Endothelial cell of umbilical vein (primary cell): Measurements from ENCODE around the gene PRR5. TPM values are rescaled to one million over a fixed set of nuclear protein-coding genes. Genes with fewer than 3 reads are reported as not detected.

ENCODE experiments used
- BruUV-seq: library from RNA; stranded (reverse); fragments of 400-500 nt; replicated peaks from 2 replicates; lab custom pipeline; 2021; lab: Mats Ljungman, UMichigan
- CTCF ChIA-PET: fragments of 300-600, 350-600 bp; sonication (Branson Sonifier 250); formaldehyde crosslinking; loops from one replicate; lab custom pipeline; 2021; ENCODE audit warnings: antibody characterized with exemption, inconsistent platforms; lab: Charles Lee
- POLR2A ChIA-PET: fragments of 300-600, 350-600 bp; sonication (Branson Sonifier 250); formaldehyde crosslinking; loops from one replicate; lab custom pipeline; 2021; ENCODE audit warnings: antibody characterized with exemption, inconsistent platforms; lab: Charles Lee
- DNase-seq: peaks from one replicate; pipeline ENCODE4 v3.0.0-alpha.2; 2011; ENCODE audit warnings: low read depth, low spot score
- FAIRE-seq: peaks from 2 replicates; lab custom pipeline; 2011; peaks lifted over from hg19 to GRCh38; lab: Jason Lieb, UNC
- H2AFZ ChIP-seq: 2 replicates; pipeline ENCODE4 v1.6.0; 2012; ENCODE audit warnings: low read depth, low read length, control low read depth, inconsistent platforms
- H3K27ac ChIP-seq: 2 replicates; pipeline ENCODE4 v1.5.1; 2011; ENCODE audit warnings: low read depth, mild to moderate bottlenecking, control low read depth, low read length, moderate library complexity; ENCODE audit not compliant: insufficient read depth
- H3K27me3 ChIP-seq, 2 experiments: 2 replicates each; pipeline versions ENCODE4 v1.6.0 to v1.6.1; 2011; ENCODE audit warnings: low read length in 2 of 2, mixed read lengths in 1 of 2; ENCODE audit not compliant: control insufficient read depth in 2 of 2, insufficient read depth in 2 of 2
- H3K36me3 ChIP-seq, 2 experiments: 2 replicates in 1 of 2; 3 replicates in 1 of 2; pipeline ENCODE4 v1.5.1; 2011; ENCODE audit warnings: low read length in 2 of 2, mild to moderate bottlenecking in 1 of 2, moderate library complexity in 1 of 2; ENCODE audit not compliant: control insufficient read depth in 2 of 2, insufficient read depth in 2 of 2; ENCODE audit errors: extremely low read depth in 1 of 2
- H3K4me1 ChIP-seq: 3 replicates; pipeline ENCODE4 v1.5.1; 2011; ENCODE audit warnings: mild to moderate bottlenecking, low read length; ENCODE audit not compliant: control insufficient read depth, insufficient read depth; ENCODE audit errors: extremely low read depth
- H3K4me2 ChIP-seq: 2 replicates; pipeline ENCODE4 v1.6.1; 2011; ENCODE audit warnings: low read length, control low read depth, mixed read lengths; ENCODE audit not compliant: insufficient read depth
- H3K4me3 ChIP-seq, 3 experiments: fragments of 200-600 bp in 1 of 3; sonication (generic), shearing (Covaris generic) in 1 of 3; replicated peaks in 1 of 3; 2 replicates each; pipeline ENCODE4 v1.5.1; 2011 to 2016; ENCODE audit warnings: control low read depth in 3 of 3, low read length in 3 of 3, mild to moderate bottlenecking in 2 of 3, inconsistent platforms in 1 of 3, low read depth in 1 of 3, moderate library complexity in 1 of 3; ENCODE audit not compliant: insufficient read depth in 1 of 3
- H3K79me2 ChIP-seq: 2 replicates; pipeline ENCODE4 v1.6.0; 2012; ENCODE audit warnings: low read length, inconsistent platforms; ENCODE audit not compliant: control insufficient read depth, insufficient read depth
- H3K9ac ChIP-seq: replicated peaks from 2 replicates; pipeline ENCODE3; 2011; ENCODE audit warnings: low read length, control low read depth; ENCODE audit not compliant: insufficient read depth; ENCODE audit errors: extremely low read depth
- H3K9me1 ChIP-seq: replicated peaks from 3 replicates; pipeline ENCODE4 v1.6.0; 2011; ENCODE audit warnings: mild to moderate bottlenecking, low read length; ENCODE audit not compliant: control insufficient read depth, insufficient read depth; ENCODE audit errors: extremely low read depth
- H3K9me3 ChIP-seq: replicated peaks from 2 replicates; pipeline ENCODE4 v1.5.1; 2012; ENCODE audit warnings: low read length, inconsistent platforms; ENCODE audit not compliant: control insufficient read depth, insufficient read depth
- H4K20me1 ChIP-seq: replicated peaks from 2 replicates; pipeline ENCODE3; 2011; ENCODE audit warnings: mild to moderate bottlenecking, low read length; ENCODE audit not compliant: control insufficient read depth, insufficient read depth; ENCODE audit errors: extremely low read depth
- EZH2 ChIP-seq: IDR thresholded peaks from 2 replicates; pipeline ENCODE4 v1.6.1; 2012; ENCODE audit warnings: borderline replicate concordance, low read depth, mild to moderate bottlenecking, moderate library complexity, low read length, inconsistent platforms; ENCODE audit not compliant: severe bottlenecking
- FOS ChIP-seq: IDR thresholded peaks from 2 replicates; pipeline ENCODE4 v1.6.1; 2011; ENCODE audit warnings: mild to moderate bottlenecking, low read length, moderate library complexity, borderline replicate concordance; ENCODE audit not compliant: insufficient read depth
- GATA2 ChIP-seq: IDR thresholded peaks from 2 replicates; pipeline ENCODE4 v1.7.0; 2011; ENCODE audit warnings: low read depth, mild to moderate bottlenecking, moderate library complexity, mixed read lengths, low read length; ENCODE audit not compliant: insufficient read length, insufficient read depth
- JUN ChIP-seq: IDR thresholded peaks from 2 replicates; pipeline ENCODE4 v1.6.1; 2011; ENCODE audit warnings: borderline replicate concordance, low read depth; ENCODE audit not compliant: insufficient read length, insufficient read depth
- MYC ChIP-seq: IDR thresholded peaks from one replicate; pipeline ENCODE4 v1.6.1; 2011; ENCODE audit warnings: mild to moderate bottlenecking, low read depth, low read length
- POLR2A ChIP-seq: IDR thresholded peaks from 2 replicates; pipeline ENCODE4 v1.6.1; 2012; ENCODE audit warnings: low read depth, mild to moderate bottlenecking, control low read depth, low read length
- POLR2AphosphoS5 ChIP-seq: IDR thresholded peaks from 2 replicates; pipeline ENCODE4 v1.6.1; 2012; ENCODE audit warnings: low read depth, mild to moderate bottlenecking, control low read depth, low read length, moderate library complexity; ENCODE audit not compliant: insufficient read depth
- dilution Hi-C: fragments of 300-500 bp; cut with MboI; formaldehyde crosslinking; loops from one replicate; pipeline ENCODE4 v1.15.0; 2019; ENCODE audit warnings: low sequenced_read_pairs; ENCODE audit not compliant: extremely low pct_ligation_motif_present
- intact Hi-C: fragments of 100-400 bp; cut with micrococcal nuclease; formaldehyde crosslinking; loops from one replicate; pipeline ENCODE4 v1.10.0; 2022
- polyA plus RNA-seq, 4 experiments: library from polyadenylated mRNA; depleted of rRNA in 3 of 4; stranded (reverse) in 3 of 4; unstranded in 1 of 4; fragments of >200 nt; gene quantifications; 2 replicates each; pipeline versions ENCODE4 v1.2.1 to v1.2.3, GENCODE V29; 2011 to 2012; ENCODE audit warnings: missing spikeins in 1 of 4
- total RNA-seq: library from RNA; stranded (reverse); gene quantifications from 2 replicates; pipeline ENCODE4 v1.2.3, GENCODE V29; 2021
- TF ChIP-seq, protein P1 (sequence below), 2 donors: IDR thresholded peaks; 1 replicate in 1 of 2; 2 replicates in 1 of 2; pipeline ENCODE4 v1.5.1; 2011; ENCODE audit warnings: low read length in 2 of 2, mild to moderate bottlenecking in 2 of 2, moderate library complexity in 2 of 2, control low read depth in 1 of 2, inconsistent platforms in 1 of 2, low read depth in 1 of 2; ENCODE audit not compliant: insufficient read depth in 1 of 2; ENCODE audit errors: extremely low read depth in 1 of 2
- TF ChIP-seq, protein P2 (sequence below): IDR thresholded peaks from 2 replicates; pipeline ENCODE4 v1.6.1; 2011; ENCODE audit not compliant: insufficient read depth, insufficient read length

PRR5 gene
- total and polyA plus RNA-seq, 2 donors (not counting 3 experiments of a cell fraction or from before 2014, with no cell fraction given), result 4.3 to 9.0 TPM

DNA sequence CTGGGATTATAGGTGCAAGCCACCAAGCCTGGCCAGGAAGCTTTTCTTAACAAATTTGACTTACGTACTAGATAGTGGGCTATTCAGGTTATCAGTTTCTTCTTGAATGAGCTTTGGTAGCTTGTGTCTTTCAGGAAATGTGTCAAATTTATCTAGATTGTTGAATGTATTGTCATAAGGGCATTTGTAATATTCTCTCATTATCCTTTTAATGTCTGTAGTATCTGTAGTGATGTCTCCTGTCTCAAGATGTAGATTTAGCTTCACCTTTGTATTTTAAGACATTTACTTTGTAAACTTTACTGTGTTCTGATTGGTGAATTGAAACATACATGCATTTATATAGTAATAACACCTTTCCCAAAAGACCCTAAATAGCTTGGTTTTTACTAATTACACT lies 71.1 kb downstream of the PRR5 start:
- no peak for FAIRE-seq
- H3K36me3 ChIP-seq, result no peaks in the 10 kb centered on the region
- no peak overlapping the region for H2AFZ ChIP-seq
- dilution Hi-C loops, result no loop called here
- no peaks in the 10 kb centered on the region for H3K4me1 ChIP-seq
- H3K9me1 ChIP-seq, result no peaks in the 10 kb centered on the region
- H4K20me1 ChIP-seq, result no peaks in the 10 kb centered on the region
- no peak for DNase-seq
- no TSS peak for BruUV-seq
- no peak overlapping the region for H3K27ac ChIP-seq
- TF ChIP-seq GATA2 (no peak), EZH2 (no peak), POLR2A (no peak), FOS (no peak), JUN (no peak), POLR2AphosphoS5 (no peak), MYC (no peak)
- TF ChIP-seq, protein P1, sequence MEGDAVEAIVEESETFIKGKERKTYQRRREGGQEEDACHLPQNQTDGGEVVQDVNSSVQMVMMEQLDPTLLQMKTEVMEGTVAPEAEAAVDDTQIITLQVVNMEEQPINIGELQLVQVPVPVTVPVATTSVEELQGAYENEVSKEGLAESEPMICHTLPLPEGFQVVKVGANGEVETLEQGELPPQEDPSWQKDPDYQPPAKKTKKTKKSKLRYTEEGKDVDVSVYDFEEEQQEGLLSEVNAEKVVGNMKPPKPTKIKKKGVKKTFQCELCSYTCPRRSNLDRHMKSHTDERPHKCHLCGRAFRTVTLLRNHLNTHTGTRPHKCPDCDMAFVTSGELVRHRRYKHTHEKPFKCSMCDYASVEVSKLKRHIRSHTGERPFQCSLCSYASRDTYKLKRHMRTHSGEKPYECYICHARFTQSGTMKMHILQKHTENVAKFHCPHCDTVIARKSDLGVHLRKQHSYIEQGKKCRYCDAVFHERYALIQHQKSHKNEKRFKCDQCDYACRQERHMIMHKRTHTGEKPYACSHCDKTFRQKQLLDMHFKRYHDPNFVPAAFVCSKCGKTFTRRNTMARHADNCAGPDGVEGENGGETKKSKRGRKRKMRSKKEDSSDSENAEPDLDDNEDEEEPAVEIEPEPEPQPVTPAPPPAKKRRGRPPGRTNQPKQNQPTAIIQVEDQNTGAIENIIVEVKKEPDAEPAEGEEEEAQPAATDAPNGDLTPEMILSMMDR (IDR thresholded peaks at IDR 0.05; ENCODE audit: extremely low read depth in 1 of 2, insufficient read depth in 1 of 2, low read depth in 1 of 2, low read length in 2 of 2), result no peak
- TF ChIP-seq, protein P2, sequence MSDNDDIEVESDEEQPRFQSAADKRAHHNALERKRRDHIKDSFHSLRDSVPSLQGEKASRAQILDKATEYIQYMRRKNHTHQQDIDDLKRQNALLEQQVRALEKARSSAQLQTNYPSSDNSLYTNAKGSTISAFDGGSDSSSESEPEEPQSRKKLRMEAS, result no peak
- H3K9ac ChIP-seq, result no peak overlapping the region
- H3K27me3 ChIP-seq, result no peaks in the 10 kb centered on the region
- no peaks in the 10 kb centered on the region for H3K9me3 ChIP-seq
- H3K79me2 ChIP-seq, result no peaks in the 10 kb centered on the region
- no peak overlapping the region for H3K4me3 ChIP-seq
- ChIA-PET CTCF (no interaction called here), POLR2A (no interaction called here)
- intact Hi-C loops, result no loop called here
- H3K4me2 ChIP-seq, result no peak overlapping the region
